Upper lobe of left lung (tissue), 6 donors: ENCODE data around the gene WDR37. TPM values are rescaled to one million over a fixed set of nuclear protein-coding genes. Genes with fewer than 3 reads are reported as not detected.

Experiments used
- ATAC-seq, 2 donors: fragments of 200-7000 bp; cut with Tn5 transposase; one replicate each; pipeline ENCODE4 v1.9.1; 2022; ENCODE audit warnings: mild to moderate bottlenecking in 2 of 2, moderate library complexity in 2 of 2; ENCODE audit not compliant: low FRiP score in 2 of 2
- DNase-seq, 2 donors: peaks; one replicate each; pipeline ENCODE4 v3.0.0-alpha.2; 2019 to 2020
- H3K27ac ChIP-seq, 4 donors: fragments of 200-600 bp; sonication (generic); one replicate each; pipeline ENCODE4 v1.5.1; 2016 to 2019
- H3K27me3 ChIP-seq, 4 donors: fragments of 200-600 bp; sonication (generic); one replicate each; pipeline ENCODE4 v1.5.1; 2017 to 2019
- H3K36me3 ChIP-seq, 4 donors: fragments of 200-600 bp; sonication (generic); one replicate each; pipeline ENCODE4 v1.5.1; 2016 to 2019
- H3K4me1 ChIP-seq, 4 donors: fragments of 200-600 bp; sonication (generic); one replicate each; pipeline ENCODE4 v1.5.1; 2018 to 2019
- H3K4me3 ChIP-seq, 4 donors: fragments of 200-600 bp; sonication (generic); one replicate each; pipeline ENCODE4 v1.5.1; 2017 to 2019; ENCODE audit warnings: mild to moderate bottlenecking in 2 of 4, moderate library complexity in 1 of 4
- H3K9me3 ChIP-seq, 4 donors: fragments of 200-600 bp; sonication (generic); one replicate each; pipeline ENCODE4 v1.5.1; 2018 to 2019
- CTCF ChIP-seq, 6 experiments: fragments of 450-650 bp in 4 of 6; fragments of 200-600 bp in 2 of 6; sonication (generic) in 2 of 6; IDR thresholded peaks; one replicate each; pipeline ENCODE4 v1.5.1; 2016 to 2019; ENCODE audit warnings: antibody characterized with exemption in 6 of 6
- EP300 ChIP-seq, 4 donors: sonication (generic); formaldehyde crosslinking; IDR thresholded peaks; one replicate each; pipeline ENCODE4 v1.5.1; 2017; ENCODE audit warnings: antibody characterized with exemption in 4 of 4, control low read depth in 2 of 4
- POLR2A ChIP-seq, 4 donors: fragments of 450-650 bp; IDR thresholded peaks; one replicate each; pipeline ENCODE4 v1.5.1; 2016 to 2017; ENCODE audit warnings: antibody characterized with exemption in 4 of 4, mild to moderate bottlenecking in 2 of 4
- POLR2AphosphoS5 ChIP-seq, 2 donors: sonication (generic); formaldehyde crosslinking; IDR thresholded peaks; one replicate each; pipeline ENCODE4 v1.5.1; 2017; ENCODE audit warnings: antibody characterized with exemption in 2 of 2
- WGBS, 2 donors: methylation state at CpG; one replicate each; pipeline ENCODE4 v1.1.5; 2017 to 2018; 5-methylcytosine and 5-hydroxymethylcytosine counted together
- total RNA-seq, 6 donors: library from RNA; depleted of rRNA in 4 of 6; stranded (reverse); fragments of >200 nt in 4 of 6; gene quantifications; one replicate each; pipeline versions ENCODE4 v1.1.0 to v1.2.1, GENCODE V29; 2016 to 2021
- donor health status: DM: no; HTN: no; CAD: no; lungs with moderate emphysema.
- donor health status: DM: no; HTN: yes; CAD: no; lungs with severe emphysema.

The WDR37 gene
- total RNA-seq, 6 donors from 2014 or later, result 18.1 to 31.4 (median 19.9) TPM

GRCh38 chr10:1148855-1149605 is 92.8 kb downstream of the WDR37 start:
- Histone ChIP-seq H3K4me1 (no peaks in the 10 kb centered on the region), H3K27me3 (no peaks in the 10 kb centered on the region), H3K27ac (no peak overlapping the region), H3K9me3 (peaks cover 7 to 15% (median 9%) of the 10 kb centered on the region in 4 donors), H3K4me3 (no peak overlapping the region), H3K36me3 (no peaks in the 10 kb centered on the region)
- WGBS, 2 donors, result 86 to 90% methylated on average over 17 of the region's 17 CpGs
- TF ChIP-seq CTCF (IDR thresholded peaks at IDR 0.05) (no peak), EP300 (IDR thresholded peaks at IDR 0.05) (no peak), POLR2A (IDR thresholded peaks at IDR 0.05) (no peak), POLR2AphosphoS5 (IDR thresholded peaks at IDR 0.05) (no peak)
- ATAC-seq (no peak), DNase-seq (no peak)

- Histone ChIP-seq H3K27me3 (no peaks in the 10 kb centered on the region), H3K4me1 (no peaks in the 10 kb centered on the region), H3K36me3 (no peaks in the 10 kb centered on the region), H3K4me3 (no peak overlapping the region), H3K27ac (no peak overlapping the region), H3K9me3 (peaks cover 7 to 15% (median 9%) of the 10 kb centered on the region in 4 donors)
- ATAC-seq, result peak in 1 of 2 donors; percentile 47
- peak in 1 of 2 donors; percentile 47 for DNase-seq
- no peak for TF ChIP-seq POLR2AphosphoS5 (IDR thresholded peaks at IDR 0.05)
- no peak for TF ChIP-seq EP300 (IDR thresholded peaks at IDR 0.05)
- no peak for TF ChIP-seq POLR2A (IDR thresholded peaks at IDR 0.05)
- TF ChIP-seq CTCF (IDR thresholded peaks at IDR 0.05), result no peak
- 38 to 53% methylated on average over 18 to 23 of the region's 23 CpGs for WGBS, 2 donors
Observed at GRCh38 chr10:1149793-1150637, 93.8 kb downstream of the WDR37 start.

- TF ChIP-seq POLR2AphosphoS5 (IDR thresholded peaks at IDR 0.05) (no peak), POLR2A (IDR thresholded peaks at IDR 0.05) (no peak), EP300 (IDR thresholded peaks at IDR 0.05) (no peak), CTCF (IDR thresholded peaks at IDR 0.05) (no peak)
- 88 to 91% methylated on average over 11 to 13 of the region's 13 CpGs for WGBS, 2 donors
Observed at GRCh38 chr10:1150638-1150955, 94.4 kb downstream of the WDR37 start.

GRCh38 chr10:1151076-1152033 is 95.2 kb downstream of the WDR37 start:
- Histone ChIP-seq H3K27ac (no peak overlapping the region), H3K4me3 (no peak overlapping the region), H3K4me1 (no peaks in the 10 kb centered on the region), H3K27me3 (no peaks in the 10 kb centered on the region), H3K9me3 (peaks cover 0 to 4% (median 2%) of the 10 kb centered on the region in 4 donors), H3K36me3 (no peaks in the 10 kb centered on the region)
- DNase-seq, result no peak
- no peak for ATAC-seq
- TF ChIP-seq POLR2A (IDR thresholded peaks at IDR 0.05) (no peak), POLR2AphosphoS5 (IDR thresholded peaks at IDR 0.05) (no peak)
- 74 to 78% methylated on average over 15 of the region's 15 CpGs for WGBS, 2 donors

More at GRCh38 chr10:1150638-1150955, 94.4 kb downstream of the WDR37 start:
- Histone ChIP-seq H3K4me3 (no peak overlapping the region), H3K4me1 (no peaks in the 10 kb centered on the region), H3K36me3 (no peaks in the 10 kb centered on the region), H3K27ac (no peak overlapping the region), H3K9me3 (peaks cover 2 to 11% (median 9%) of the 10 kb centered on the region in 4 donors), H3K27me3 (no peaks in the 10 kb centered on the region)
- ATAC-seq (peak in 1 of 2 donors; percentile 4), DNase-seq (peak in 1 of 2 donors; percentile 29)
